HL-60 (cell line): ENCODE measurements around the gene ZNF672.

Experiments
- CTCF ChIP-seq: IDR thresholded peaks from one replicate; pipeline ENCODE4 v1.5.1; 2011; ENCODE audit warnings: low read length, control low read depth, inconsistent platforms; ENCODE audit not compliant: insufficient read depth
- GABPA ChIP-seq: IDR thresholded peaks from 2 replicates; pipeline ENCODE4 v1.6.1; 2012; ENCODE audit warnings: low read depth
- POLR2AphosphoS5 ChIP-seq: IDR thresholded peaks from 2 replicates; pipeline ENCODE4 v1.6.1; 2012; ENCODE audit warnings: low read depth
- REST ChIP-seq: IDR thresholded peaks from 2 replicates; pipeline ENCODE4 v1.6.1; 2012; ENCODE audit warnings: low read depth; ENCODE audit not compliant: insufficient replicate concordance
- SPI1 ChIP-seq: IDR thresholded peaks from 2 replicates; pipeline ENCODE4 v1.6.1; 2012; ENCODE audit warnings: low read depth, mild to moderate bottlenecking, borderline replicate concordance

GRCh38 chr1:248890549-248891498 lies 52.8 kb downstream of the ZNF672 start:
- no peak for TF ChIP-seq CTCF
- TF ChIP-seq POLR2AphosphoS5: no peak
- no peak for TF ChIP-seq REST
- TF ChIP-seq GABPA: no peak
- TF ChIP-seq SPI1: no peak
